A549 (cell line): ENCODE data around the gene EVA1C. TPM values are rescaled to one million over a fixed set of nuclear protein-coding genes. Genes with fewer than 3 reads are reported as not detected.
"Not testable (repeated sequence)": the region's sequence is repeated elsewhere in the genome, so short reads cannot be mapped to it uniquely, and the experiment has no call there.

Experiments
- ATAC-seq, 2 experiments: fragments of 200-7000 bp in 1 of 2; fragments of >200 bp in 1 of 2; cut with Nextera tagmentation in 1 of 2; cut with Tn5 transposase in 1 of 2; 3 replicates each; pipeline versions ENCODE4 v1.8.0 to v1.9.1; 2018 to 2020; ENCODE audit warnings: mild to moderate bottlenecking in 1 of 2, moderate library complexity in 1 of 2
- CTCF ChIA-PET: fragments of 300-600 bp; sonication (Branson Sonifier 250); formaldehyde crosslinking; extraction: SDS; loops from one replicate; lab custom pipeline; 2021; ENCODE audit warnings: antibody characterized with exemption, inconsistent platforms; lab: Yijun Ruan, JAX
- POLR2A ChIA-PET: fragments of 350-600 bp; formaldehyde crosslinking; extraction: SDS; loops from one replicate; lab custom pipeline; 2021; ENCODE audit warnings: antibody characterized with exemption, inconsistent platforms; lab: Yijun Ruan, JAX
- DNase-seq, 2 experiments: peaks; one replicate each; pipeline versions ENCODE4 v3.0.0 to v3.0.0-alpha.2; 2011 to 2016; ENCODE audit warnings: low read depth in 1 of 2, low spot score in 1 of 2
- FAIRE-seq: peaks from 2 replicates; lab custom pipeline; 2011; peaks lifted over from hg19 to GRCh38; lab: Jason Lieb, UNC
- H3K27ac ChIP-seq, 2 experiments: fragments of >200 bp; sonication (Bioruptor Twin); formaldehyde crosslinking; 3 replicates each; pipeline ENCODE4 v1.5.1; 2016 to 2017
- H3K4me1 ChIP-seq: fragments of >200 bp; sonication (Bioruptor Twin); formaldehyde crosslinking; 3 replicates; pipeline ENCODE4 v1.6.1; 2016
- H3K4me2 ChIP-seq: fragments of >200 bp; sonication (Bioruptor Twin); formaldehyde crosslinking; 3 replicates; pipeline ENCODE4 v1.6.1; 2016
- H3K4me3 ChIP-seq: fragments of >200 bp; sonication (Bioruptor Twin); formaldehyde crosslinking; 3 replicates; pipeline ENCODE4 v1.5.1; 2016
- H3K9me3 ChIP-seq: fragments of >200 bp; sonication (Bioruptor Twin); formaldehyde crosslinking; 3 replicates; pipeline ENCODE4 v1.6.1; 2016
- ATOH8 ChIP-seq: fragments of 250-450 bp; sonication (Bioruptor Pico); IDR thresholded peaks from 2 replicates; pipeline ENCODE4 v1.5.0; 2020; ENCODE audit warnings: low read depth, mild to moderate bottlenecking, moderate library complexity
- BCL3 ChIP-seq: fragments of >200 bp; sonication (Bioruptor Twin); formaldehyde crosslinking; IDR thresholded peaks from 3 replicates; pipeline ENCODE4 v1.6.1; 2016
- CBX2 ChIP-seq: fragments of 200-600 bp; sonication (generic); IDR thresholded peaks from 2 replicates; pipeline ENCODE4 v1.6.1; 2016; ENCODE audit warnings: low read depth, mild to moderate bottlenecking, borderline replicate concordance
- CEBPB ChIP-seq, 2 experiments: fragments of >200 bp in 1 of 2; sonication (Bioruptor Twin) in 1 of 2; formaldehyde crosslinking in 1 of 2; IDR thresholded peaks; 2 replicates each; pipeline ENCODE4 v1.6.1; 2012 to 2016
- CHD4 ChIP-seq: fragments of 200-600 bp; sonication (generic); IDR thresholded peaks from 2 replicates; pipeline ENCODE4 v1.6.1; 2016; ENCODE audit warnings: antibody characterized with exemption, mild to moderate bottlenecking, borderline replicate concordance
- CTCF ChIP-seq: fragments of >200 bp; sonication (Bioruptor Twin); formaldehyde crosslinking; IDR thresholded peaks from 3 replicates; pipeline ENCODE4 v1.5.1; 2016
- E2F6 ChIP-seq: IDR thresholded peaks from 2 replicates; pipeline ENCODE4 v1.6.1; 2012; ENCODE audit warnings: low read depth, borderline replicate concordance
- ELK1 ChIP-seq: fragments of 150-350 bp; IDR thresholded peaks from 2 replicates; pipeline ENCODE4 v1.6.1; 2014; ENCODE audit warnings: low read depth, mild to moderate bottlenecking, low read length
- FOSB ChIP-seq: fragments of 250-450 bp; sonication (Bioruptor Pico); IDR thresholded peaks from 2 replicates; pipeline ENCODE4 v1.5.0; 2020; ENCODE audit warnings: mild to moderate bottlenecking, moderate library complexity
- FOXS1 ChIP-seq: fragments of 250-450 bp; sonication (Bioruptor Pico); IDR thresholded peaks from 2 replicates; pipeline ENCODE4 v1.5.0; 2020; ENCODE audit warnings: mild to moderate bottlenecking, moderate library complexity
- HDAC2 ChIP-seq: fragments of 200-600 bp; sonication (generic); IDR thresholded peaks from 2 replicates; pipeline ENCODE4 v1.6.1; 2016
- HMGXB4 ChIP-seq: fragments of 250-450 bp; sonication (Bioruptor Pico); IDR thresholded peaks from 2 replicates; pipeline ENCODE4 v1.5.0; 2021; ENCODE audit warnings: mild to moderate bottlenecking, moderate library complexity, borderline replicate concordance
- HOXA7 ChIP-seq: fragments of 250-450 bp; sonication (Bioruptor Pico); IDR thresholded peaks from 2 replicates; pipeline ENCODE4 v1.5.0; 2020; ENCODE audit warnings: mild to moderate bottlenecking, moderate library complexity
- HOXB5 ChIP-seq: fragments of 250-450 bp; sonication (Bioruptor Pico); IDR thresholded peaks from 2 replicates; pipeline ENCODE4 v1.5.0; 2020; ENCODE audit warnings: mild to moderate bottlenecking, moderate library complexity
- KDM1A ChIP-seq: fragments of 200-600 bp; sonication (generic); IDR thresholded peaks from 2 replicates; pipeline ENCODE4 v1.6.1; 2016; ENCODE audit warnings: low read depth, mild to moderate bottlenecking
- MAX ChIP-seq: IDR thresholded peaks from 2 replicates; pipeline ENCODE4 v1.6.1; 2012
- MAZ ChIP-seq: fragments of 150-350 bp; IDR thresholded peaks from 2 replicates; pipeline ENCODE4 v1.6.1; 2014; ENCODE audit warnings: antibody characterized with exemption, low read depth, low read length, borderline replicate concordance
- MYC ChIP-seq: IDR thresholded peaks from 2 replicates; pipeline ENCODE4 v1.6.1; 2012; ENCODE audit warnings: mild to moderate bottlenecking, inconsistent platforms, low read length, improper control_type of control experiment, borderline replicate concordance
- NFE2L2 ChIP-seq: fragments of 150-350 bp; conservative IDR thresholded peaks from 2 replicates; pipeline ENCODE4 v1.6.1; 2014; ENCODE audit warnings: low read length
- POLR2AphosphoS2 ChIP-seq: conservative IDR thresholded peaks from 2 replicates; pipeline ENCODE4 v1.6.1; 2012; ENCODE audit warnings: low read length, improper control_type of control experiment, inconsistent platforms
- RFX5 ChIP-seq: fragments of 450-650 bp; IDR thresholded peaks from 2 replicates; pipeline ENCODE4 v1.7.1; 2014; ENCODE audit warnings: antibody characterized with exemption, mild to moderate bottlenecking, moderate library complexity
- TP53 ChIP-seq: fragments of 250-450 bp; sonication (Bioruptor Pico); IDR thresholded peaks from 2 replicates; pipeline ENCODE4 v1.5.0; 2021; ENCODE audit warnings: mild to moderate bottlenecking, moderate library complexity
- ZC3H11A ChIP-seq: fragments of 450-650 bp; IDR thresholded peaks from 2 replicates; pipeline ENCODE4 v1.6.1; 2014; ENCODE audit warnings: antibody characterized with exemption, mild to moderate bottlenecking
- WGBS: methylation state at CpG from one replicate; pipeline ENCODE4 v1.1.6; 2017; ENCODE audit errors: missing lambda C conversion rate; 5-methylcytosine and 5-hydroxymethylcytosine counted together
- polyA plus RNA-seq, 4 experiments: library from polyadenylated mRNA; depleted of rRNA in 3 of 4; stranded (reverse); fragments of >200 nt; fragmentation: RNase III in 1 of 4; extraction: RNeasy Plus Mini Kit Qiagen cat#74134 plus additional on column Dnase treatment in 1 of 4; gene quantifications; 2 replicates in 3 of 4; 3 replicates in 1 of 4; pipeline ENCODE4 v1.2.3, GENCODE V29; 2011 to 2017

The EVA1C gene
- polyA plus RNA-seq, 2 of the 4 experiments (the other 2 are of a cell fraction), result 41.1 to 48.0 TPM

- no peaks in the 10 kb centered on the region for H3K4me1 ChIP-seq
- no peak for ATAC-seq
- DNase-seq, result no peak
- WGBS, result 73% methylated on average over 15 of the region's 16 CpGs
- no peak overlapping the region for H3K27ac ChIP-seq
- no peak overlapping the region for H3K4me3 ChIP-seq
- CTCF ChIA-PET, result interaction anchor here (1.0 kb wide), 1 partner anchor 8 kb away, joined by 3 read pairs; no protein-coding TSS in a partner anchor
- no peak for FAIRE-seq
- POLR2A ChIA-PET, result no interaction called here
- no peaks in the 10 kb centered on the region for H3K9me3 ChIP-seq
- no peak overlapping the region for H3K4me2 ChIP-seq
- TF ChIP-seq TP53 (no peak), CEBPB (IDR thresholded peaks at IDR 0.05) (no peak), ZC3H11A (no peak), RFX5 (no peak), POLR2AphosphoS2 (no peak), HOXA7 (CRISPR knock-in tag) (no peak), FOXS1 (no peak), E2F6 (no peak), NFE2L2 (no peak), BCL3 (no peak), CTCF (no peak), ATOH8 (no peak), CBX2 (no peak), MAZ (no peak), CHD4 (no peak)
- TF ChIP-seq, all 56 proteins: peak for 0
Observed at GRCh38 chr21:32507342-32507919, 94.9 kb downstream of the EVA1C start.

GRCh38 chr21:32508036-32508435, 95.5 kb downstream of the EVA1C start:
- H3K4me2 ChIP-seq, DNase-seq, H3K4me3 ChIP-seq, H3K4me1 ChIP-seq, FAIRE-seq, POLR2A ChIA-PET, ATAC-seq, H3K9me3 ChIP-seq, H3K27ac ChIP-seq, CTCF ChIA-PET: not testable (repeated sequence)
- WGBS, result 71% methylated on average over 4 of the region's 4 CpGs

- Histone ChIP-seq H3K9me3 (no peaks in the 10 kb centered on the region), H3K4me2 (no peak overlapping the region), H3K4me3 (no peak overlapping the region), H3K27ac (no peak overlapping the region), H3K4me1 (no peaks in the 10 kb centered on the region)
- no peak for ATAC-seq
- ChIA-PET POLR2A (no interaction called here), CTCF (no interaction called here)
- FAIRE-seq, result no peak
- WGBS, result 93% methylated on average over 9 of the region's 9 CpGs
- DNase-seq, result no peak
- no peak for TF ChIP-seq CTCF
- no peak for TF ChIP-seq KDM1A
- no peak for TF ChIP-seq FOSB
- no peak for TF ChIP-seq MYC
- TF ChIP-seq HOXB5 (CRISPR knock-in tag), result no peak
- TF ChIP-seq MAX, result no peak
- no peak for TF ChIP-seq FOXS1
- TF ChIP-seq HMGXB4 (CRISPR knock-in tag), result no peak
- no peak for TF ChIP-seq HDAC2
- no peak for TF ChIP-seq MAZ
- no peak for TF ChIP-seq POLR2AphosphoS2
- no peak for TF ChIP-seq ELK1
- TF ChIP-seq CEBPB (IDR thresholded peaks at IDR 0.05), result no peak
Observed at GRCh38 chr21:32508558-32508957, 96.1 kb downstream of the EVA1C start.
